Ecto neural progenitor cell (in vitro differentiated cells): ENCODE measurements around the gene ZNF77.
A peak's percentile ranks its signal among the peaks of the same experiment; 100 is the strongest.
"Not testable (repeated sequence)": the region's sequence is repeated elsewhere in the genome, so short reads cannot be mapped to it uniquely, and the experiment has no call there.

Experiments used
- DNase-seq: peaks from one replicate; pipeline ENCODE4 v3.0.0-alpha.2; 2018; ENCODE audit warnings: low spot score

Gene ZNF77

GRCh38 chr19:2970201-2970835 is 25.5 kb upstream of the ZNF77 start:
- DNase-seq = no peak

- DNase-seq = no peak
Measured at GRCh38 chr19:2969104-2969504, 24.3 kb upstream of the ZNF77 start.

- no peak for DNase-seq
Measured at GRCh38 chr19:2967972-2968371, 23.2 kb upstream of the ZNF77 start.

- DNase-seq = no peak
Measured at GRCh38 chr19:2964874-2965273, 20.1 kb upstream of the ZNF77 start.

GRCh38 chr19:2963631-2964030 is 18.9 kb upstream of the ZNF77 start:
- DNase-seq = not testable (repeated sequence)

GRCh38 chr19:2963122-2963521 is 18.4 kb upstream of the ZNF77 start:
- DNase-seq = no peak

- peak; percentile 59 for DNase-seq
Measured at GRCh38 chr19:2962018-2962670, 17.4 kb upstream of the ZNF77 start.

GRCh38 chr19:2960120-2960519 is 15.3 kb upstream of the ZNF77 start:
- no peak for DNase-seq

- no peak for DNase-seq
Measured at GRCh38 chr19:2957160-2957559, 12.4 kb upstream of the ZNF77 start.

GRCh38 chr19:2952953-2953481 is 8.2 kb upstream of the ZNF77 start:
- no peak for DNase-seq

GRCh38 chr19:2950286-2951124 is 5.7 kb upstream of the ZNF77 start:
- DNase-seq = peak; percentile 100

GRCh38 chr19:2949939-2950285 is 5.1 kb upstream of the ZNF77 start:
- no peak for DNase-seq

- no peak for DNase-seq
Measured at GRCh38 chr19:2945575-2946184, 909 bp upstream of the ZNF77 start.

GRCh38 chr19:2944403-2944774 is 382 bp downstream of the ZNF77 start:
- no peak for DNase-seq

GRCh38 chr19:2942928-2943640 is 1.7 kb downstream of the ZNF77 start:
- DNase-seq = no peak

GRCh38 chr19:2935863-2936262 is 8.9 kb downstream of the ZNF77 start:
- not testable (repeated sequence) for DNase-seq

- DNase-seq = no peak
Measured at GRCh38 chr19:2933490-2933910, 11.3 kb downstream of the ZNF77 start.

- DNase-seq = no peak
Measured at GRCh38 chr19:2927032-2927430, 17.7 kb downstream of the ZNF77 start.

- DNase-seq = no peak
Measured at GRCh38 chr19:2926341-2927031, 18.3 kb downstream of the ZNF77 start.

GRCh38 chr19:2923510-2923909 is 21.3 kb downstream of the ZNF77 start:
- no peak for DNase-seq

- no peak for DNase-seq
Measured at GRCh38 chr19:2922987-2923386, 21.8 kb downstream of the ZNF77 start.
